ENCODE results near the gene SMYD3. TPM values are rescaled to one million over a fixed set of nuclear protein-coding genes. Genes with fewer than 3 reads are reported as not detected.

SMYD3 gene
- total RNA-seq, 2 donors from 2014 or later = 8.8 to 19.0 TPM

DNA sequence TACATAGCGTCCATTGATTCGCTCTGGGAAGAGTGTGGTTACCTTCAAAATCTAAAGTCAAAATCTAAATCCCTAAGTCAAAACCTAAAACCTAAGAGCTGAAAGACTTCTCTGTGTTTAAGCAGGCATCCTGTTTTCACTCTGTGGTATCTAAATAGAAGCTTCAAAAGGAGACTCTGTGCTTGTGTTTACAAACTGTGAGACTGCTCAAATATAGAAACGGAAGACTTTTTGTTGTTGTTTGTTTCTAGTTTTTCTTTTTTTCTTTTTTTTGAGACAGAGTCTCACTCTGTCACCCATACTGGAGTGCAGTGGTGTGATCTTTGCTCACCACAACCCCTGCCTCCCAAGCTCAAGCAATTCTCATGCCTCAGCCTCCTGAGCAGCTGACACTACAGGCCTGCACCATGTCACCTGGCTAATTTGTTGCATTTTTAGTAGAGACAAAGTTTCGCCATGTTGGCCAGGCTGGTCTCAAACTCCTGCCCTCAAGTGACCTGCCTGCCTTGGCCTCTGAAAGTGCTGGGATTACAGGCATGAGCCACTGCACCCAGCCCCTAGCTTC lies 425.9 kb downstream of the SMYD3 start:
- no peak for ATAC-seq (ENCODE audit: insufficient number of reproducible peaks, low FRiP score, low read depth)
- no peak overlapping the region for H3K4me3 ChIP-seq

DNA sequence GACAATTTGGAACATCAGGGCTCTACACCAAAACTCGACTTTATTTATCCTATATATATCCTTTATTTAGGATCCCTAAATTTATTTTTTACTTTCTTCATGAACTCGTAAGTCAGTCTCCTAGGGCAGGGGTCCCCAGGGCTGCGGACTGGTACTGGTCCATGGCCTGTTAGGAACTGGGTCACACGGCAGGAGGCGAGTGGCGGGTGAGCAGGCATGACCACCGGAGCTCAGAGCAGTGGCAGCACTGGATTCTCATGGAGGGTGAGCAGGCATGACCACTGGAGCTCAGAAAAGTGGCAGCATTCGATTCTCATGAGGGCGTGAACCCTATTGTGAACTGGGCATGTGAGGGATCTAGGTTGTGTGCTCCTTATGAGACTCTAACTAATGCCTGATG lies 427.0 kb downstream of the SMYD3 start:
- Histone ChIP-seq H3K9me3 (no peaks in the 10 kb centered on the region), H3K36me3 (no peaks in the 10 kb centered on the region), H3K4me3 (no peak overlapping the region), H3K27me3 (replicated peaks; ENCODE audit: insufficient read depth) (no peaks in the 10 kb centered on the region), H3K27ac (no peak overlapping the region), H3K4me1 (ENCODE audit: control insufficient read depth in 1 of 2, low read depth in 2 of 2) (no peaks in the 10 kb centered on the region)
- TF ChIP-seq, protein P1, sequence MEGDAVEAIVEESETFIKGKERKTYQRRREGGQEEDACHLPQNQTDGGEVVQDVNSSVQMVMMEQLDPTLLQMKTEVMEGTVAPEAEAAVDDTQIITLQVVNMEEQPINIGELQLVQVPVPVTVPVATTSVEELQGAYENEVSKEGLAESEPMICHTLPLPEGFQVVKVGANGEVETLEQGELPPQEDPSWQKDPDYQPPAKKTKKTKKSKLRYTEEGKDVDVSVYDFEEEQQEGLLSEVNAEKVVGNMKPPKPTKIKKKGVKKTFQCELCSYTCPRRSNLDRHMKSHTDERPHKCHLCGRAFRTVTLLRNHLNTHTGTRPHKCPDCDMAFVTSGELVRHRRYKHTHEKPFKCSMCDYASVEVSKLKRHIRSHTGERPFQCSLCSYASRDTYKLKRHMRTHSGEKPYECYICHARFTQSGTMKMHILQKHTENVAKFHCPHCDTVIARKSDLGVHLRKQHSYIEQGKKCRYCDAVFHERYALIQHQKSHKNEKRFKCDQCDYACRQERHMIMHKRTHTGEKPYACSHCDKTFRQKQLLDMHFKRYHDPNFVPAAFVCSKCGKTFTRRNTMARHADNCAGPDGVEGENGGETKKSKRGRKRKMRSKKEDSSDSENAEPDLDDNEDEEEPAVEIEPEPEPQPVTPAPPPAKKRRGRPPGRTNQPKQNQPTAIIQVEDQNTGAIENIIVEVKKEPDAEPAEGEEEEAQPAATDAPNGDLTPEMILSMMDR (IDR thresholded peaks at IDR 0.05) = no peak
- no peak for ATAC-seq (ENCODE audit: insufficient number of reproducible peaks, low FRiP score, low read depth)
- DNase-seq (ENCODE audit: low spot score) = no peak

More for the DNA sequence above, 425.9 kb downstream of the SMYD3 start:
- Histone ChIP-seq H3K9me3 (no peaks in the 10 kb centered on the region), H3K27me3 (replicated peaks; ENCODE audit: insufficient read depth) (no peaks in the 10 kb centered on the region), H3K27ac (no peak overlapping the region), H3K36me3 (no peaks in the 10 kb centered on the region), H3K4me1 (ENCODE audit: control insufficient read depth in 1 of 2, low read depth in 2 of 2) (no peaks in the 10 kb centered on the region)
- no peak for DNase-seq (ENCODE audit: low spot score)
- TF ChIP-seq, protein P1 (IDR thresholded peaks at IDR 0.05) = no peak

DNA sequence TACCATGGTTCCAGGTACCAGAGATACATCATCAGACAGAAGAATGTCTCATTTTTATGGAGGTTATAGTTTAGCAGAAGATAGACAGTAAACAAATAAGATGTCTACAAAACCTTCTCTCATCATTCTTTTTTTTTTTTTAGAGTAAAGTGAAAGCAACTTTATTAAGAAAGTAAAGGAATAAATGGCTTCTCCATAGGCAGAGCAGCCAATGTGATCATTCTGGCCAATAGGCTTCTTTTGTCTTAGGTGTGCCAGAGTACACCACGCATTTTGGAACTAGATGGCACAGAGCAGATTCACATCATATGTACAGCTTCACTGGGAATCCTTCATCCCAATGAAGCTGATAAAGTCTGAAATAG lies 428.2 kb downstream of the SMYD3 start:
- H3K27ac ChIP-seq = no peak overlapping the region
- H3K9me3 ChIP-seq = no peaks in the 10 kb centered on the region
- no peaks in the 10 kb centered on the region for H3K4me1 ChIP-seq (ENCODE audit: control insufficient read depth in 1 of 2, low read depth in 2 of 2)
- DNase-seq (ENCODE audit: low spot score) (no peak), ATAC-seq (ENCODE audit: insufficient number of reproducible peaks, low FRiP score, low read depth) (no peak)
- H3K4me3 ChIP-seq = no peak overlapping the region
- TF ChIP-seq, protein P1 (IDR thresholded peaks at IDR 0.05) = no peak
- H3K36me3 ChIP-seq = no peaks in the 10 kb centered on the region
- no peaks in the 10 kb centered on the region for H3K27me3 ChIP-seq (replicated peaks; ENCODE audit: insufficient read depth)

DNA sequence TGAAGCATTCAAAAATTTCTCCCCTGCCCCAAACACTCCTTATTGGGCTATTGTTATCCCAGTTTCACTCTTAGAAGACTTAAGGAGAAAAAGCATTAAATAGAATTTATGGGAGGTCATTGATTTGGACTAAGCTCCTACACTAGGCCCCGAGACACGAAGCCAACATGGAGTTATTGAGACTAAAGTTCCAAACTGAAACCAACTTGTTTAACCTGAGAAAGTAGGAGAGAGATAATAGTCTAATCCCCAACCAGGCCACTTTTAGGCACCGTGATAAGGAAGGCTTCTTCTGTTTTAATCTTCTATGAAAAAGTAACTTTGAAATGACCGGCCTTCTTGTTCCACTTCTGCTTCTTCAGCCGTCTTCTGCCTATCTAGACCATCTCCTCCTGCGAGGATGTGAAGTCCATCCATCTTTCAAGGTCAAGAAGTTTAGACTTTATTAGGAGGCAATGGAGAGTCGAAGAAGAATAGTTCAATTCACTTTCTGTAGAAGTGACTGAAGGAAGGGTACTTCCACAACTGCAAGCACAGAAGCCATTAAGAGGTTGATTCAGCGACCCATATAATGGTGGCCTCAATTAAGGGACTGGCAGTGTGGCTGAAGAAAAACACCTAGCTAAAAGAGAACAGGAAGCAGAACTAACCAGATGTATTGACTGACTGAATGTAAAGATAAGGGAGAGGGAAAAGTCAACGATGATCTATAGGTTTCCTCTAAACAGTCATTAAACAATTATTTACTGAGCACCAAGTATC lies 428.8 kb downstream of the SMYD3 start:
- Histone ChIP-seq H3K27ac (no peak overlapping the region), H3K27me3 (replicated peaks; ENCODE audit: insufficient read depth) (no peaks in the 10 kb centered on the region), H3K36me3 (no peaks in the 10 kb centered on the region), H3K4me1 (ENCODE audit: control insufficient read depth in 1 of 2, low read depth in 2 of 2) (no peaks in the 10 kb centered on the region), H3K4me3 (no peak overlapping the region), H3K9me3 (no peaks in the 10 kb centered on the region)
- TF ChIP-seq, protein P1 (IDR thresholded peaks at IDR 0.05) = no peak
- DNase-seq (ENCODE audit: low spot score) (no peak), ATAC-seq (ENCODE audit: insufficient number of reproducible peaks, low FRiP score, low read depth) (no peak)

DNA sequence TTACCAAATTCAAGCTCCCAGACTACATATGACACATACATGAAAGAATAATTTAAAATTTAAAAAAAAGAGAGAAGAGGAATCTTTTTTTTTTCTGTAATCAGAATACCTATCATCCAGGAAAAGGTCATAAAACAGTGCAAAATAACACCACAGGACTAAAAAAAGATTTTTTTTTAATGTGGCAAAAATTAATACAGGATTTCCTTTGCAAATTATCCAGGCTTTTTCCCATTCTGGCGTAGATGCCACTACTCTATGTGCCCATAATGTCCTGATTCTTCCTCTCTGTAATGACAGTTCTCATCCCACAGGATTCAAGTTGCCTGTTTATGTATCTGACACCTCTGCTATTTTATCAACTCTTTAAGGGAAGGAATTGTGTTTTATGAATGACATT lies 429.6 kb downstream of the SMYD3 start:
- DNase-seq (ENCODE audit: low spot score) = no peak
- Histone ChIP-seq H3K4me3 (no peak overlapping the region), H3K9me3 (no peaks in the 10 kb centered on the region), H3K36me3 (no peaks in the 10 kb centered on the region), H3K27ac (no peak overlapping the region), H3K4me1 (ENCODE audit: control insufficient read depth in 1 of 2, low read depth in 2 of 2) (no peaks in the 10 kb centered on the region), H3K27me3 (replicated peaks; ENCODE audit: insufficient read depth) (no peaks in the 10 kb centered on the region)
- TF ChIP-seq, protein P1 (IDR thresholded peaks at IDR 0.05) = no peak
- ATAC-seq (ENCODE audit: insufficient number of reproducible peaks, low FRiP score, low read depth) = no peak
